Left colon (tissue), 2 donors: ENCODE results near the gene PPP1R11. TPM values are rescaled to one million over a fixed set of nuclear protein-coding genes. Genes with fewer than 3 reads are reported as not detected.
"Not testable (repeated sequence)": the region's sequence is repeated elsewhere in the genome, so short reads cannot be mapped to it uniquely, and the experiment has no call there.

Source experiments
- ATAC-seq: fragments of 200-7000 bp; cut with Tn5 transposase; one replicate; pipeline ENCODE4 v1.9.1; 2020; ENCODE audit warnings: mild to moderate bottlenecking, moderate library complexity
- DNase-seq, 2 donors: peaks; one replicate each; pipeline ENCODE4 v3.0.0-alpha.2; 2020
- intact Hi-C, 2 donors: fragments of 100-400 bp; cut with DNase I in 1 of 2; cut with micrococcal nuclease in 1 of 2; formaldehyde crosslinking; loops; one replicate each; pipeline versions ENCODE4 v1.11.2 to v1.14.0; 2022; cut with DNase I, micrococcal nuclease
- long read RNA-seq: library from polyadenylated mRNA; unstranded; transcript quantifications from one replicate; pipeline ENCODE4 v2.0.0, GENCODE V29; 2021
- total RNA-seq, 2 donors: library from RNA; stranded (reverse); fragmentation: NEBNext Ultra II Directional; extraction: Animal tissue kit (Norgen Biotek cat#: 25700); gene quantifications; one replicate each; pipeline ENCODE4 v1.2.1, GENCODE V29; 2021
- donor health status: DM: no; HTN: no; CAD: no.
- donor health status: DM: yes; HTN: yes; CAD: no.

PPP1R11 gene
- 10 to 100 TPM; 89.5 to 92.9 TPM for total RNA-seq
- long read RNA-seq, transcript PPP1R11-205 (3 exons, 1,731 nt), result major isoform, 90 of 99 reads
- long read RNA-seq, partial matches to known transcripts, result 6 of 99 reads
- long read RNA-seq, other reads (novel, unspliced or antisense), result 2 of 99 reads

DNA sequence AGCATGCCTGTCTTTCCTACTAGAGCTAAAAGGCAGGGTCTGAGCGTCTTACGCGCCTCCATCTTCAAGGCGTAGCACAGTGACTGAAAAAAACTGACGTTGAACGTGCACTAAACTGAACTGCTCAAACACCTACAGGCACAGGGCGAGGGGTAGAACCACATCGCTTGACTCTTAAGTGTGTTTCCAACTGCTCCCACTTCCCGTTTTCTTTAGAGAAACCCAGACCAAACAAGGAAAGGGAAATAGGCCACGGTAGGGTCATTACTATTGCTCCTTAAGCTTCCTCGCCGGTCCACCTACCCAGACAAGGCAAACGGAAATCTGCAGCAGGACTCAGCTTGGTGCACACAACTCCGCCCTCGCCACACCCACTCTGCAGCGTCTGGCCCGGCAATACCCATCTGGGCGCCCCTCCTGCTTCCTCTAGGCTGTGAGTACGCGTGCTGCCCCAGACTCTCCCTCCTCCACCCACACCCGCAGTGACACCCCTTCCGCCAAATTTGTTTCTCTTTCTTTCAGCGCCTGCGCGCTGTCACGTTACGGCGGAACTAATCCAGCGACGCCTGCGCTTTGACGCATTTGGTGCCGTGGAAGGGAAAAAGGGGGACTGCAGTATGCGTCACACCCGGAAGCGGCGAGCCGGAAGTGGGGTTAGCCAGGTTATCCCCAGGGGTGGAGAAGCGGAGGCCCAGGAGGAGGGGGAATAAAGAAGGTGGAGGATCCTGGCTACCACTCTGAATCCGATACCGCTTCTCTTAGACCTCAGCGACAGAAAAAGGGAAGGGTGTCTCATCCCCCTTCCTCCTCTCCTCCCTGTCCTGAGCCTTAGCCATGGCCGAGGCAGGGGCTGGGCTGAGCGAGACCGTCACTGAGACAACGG is at the start of gene PPP1R11:
TSS of gene PPP1R11 (plus strand) at position 622 of the 883 bp plus-strand sequence. CDS start at position 835, 213 bp downstream.
- intact Hi-C loops, result no loop called here
- ATAC-seq, result peak; percentile 94

DNA sequence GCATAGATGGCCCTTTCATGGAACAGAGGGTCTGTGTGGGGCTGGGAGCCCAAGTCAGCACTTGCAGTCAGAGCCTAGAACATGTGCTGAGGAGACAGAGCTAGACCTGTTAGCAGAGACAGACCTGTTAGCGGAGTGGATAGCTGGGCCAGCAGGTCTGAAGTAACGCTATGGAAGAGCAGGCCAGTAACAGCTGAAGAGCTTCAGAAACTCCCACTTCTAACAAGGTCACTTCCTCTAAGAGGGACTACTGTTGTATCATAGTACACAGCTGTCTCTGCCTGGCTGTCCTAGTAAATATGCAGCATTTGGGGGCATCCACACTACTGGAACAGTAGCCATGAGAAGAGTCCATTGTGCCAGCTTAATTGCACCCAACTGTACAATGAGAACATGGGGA is 47.2 kb upstream of the PPP1R11 start:
- no peak for DNase-seq
- no peak for ATAC-seq

More for the DNA sequence above, at the start of gene PPP1R11:
- peak; percentile 97 to 100 for DNase-seq

DNA sequence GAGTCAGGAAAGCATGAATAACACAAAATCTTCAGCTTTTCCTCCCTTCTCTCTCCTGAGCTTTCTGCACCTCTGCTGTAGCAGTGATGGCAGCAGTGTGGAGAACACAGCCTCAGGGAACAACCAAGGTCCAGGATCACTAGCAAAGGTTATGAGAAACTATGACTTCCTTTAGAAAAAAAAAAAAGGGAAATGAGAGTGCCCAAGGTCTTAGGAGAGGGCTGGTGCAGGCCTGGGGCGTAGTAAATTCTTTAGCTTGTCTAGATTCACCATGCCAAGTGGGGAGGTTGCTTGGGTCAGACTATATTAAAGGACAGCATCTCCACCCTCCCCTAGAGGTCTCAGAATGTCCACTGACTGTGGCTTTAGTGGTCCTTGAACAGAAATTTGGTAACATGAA is 46.4 kb upstream of the PPP1R11 start:
- intact Hi-C loops, result no loop called here
- ATAC-seq (no peak), DNase-seq (no peak)

More for the DNA sequence above, 47.2 kb upstream of the PPP1R11 start:
- intact Hi-C loops, result no loop called here

DNA sequence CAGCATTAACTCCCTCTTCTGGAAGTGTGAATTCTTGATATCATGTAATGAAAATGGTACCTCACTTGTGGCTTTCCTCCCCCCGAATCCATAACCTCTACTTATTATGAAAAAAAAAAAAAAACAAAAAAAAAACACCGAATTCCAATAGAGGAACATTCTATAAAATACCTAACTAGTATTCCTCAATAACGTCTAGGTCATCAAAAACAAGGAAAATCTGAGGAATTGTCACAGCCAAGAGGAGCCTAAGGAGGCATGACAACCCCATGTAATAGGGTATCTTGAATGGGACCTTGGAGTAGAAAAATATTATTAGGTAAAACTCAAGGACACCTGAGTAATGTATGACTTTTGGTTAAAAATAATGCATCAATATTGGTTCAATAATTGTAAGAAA is 44.8 kb upstream of the PPP1R11 start:
- DNase-seq (no peak), ATAC-seq (no peak)
- intact Hi-C loops, result no loop called here

DNA sequence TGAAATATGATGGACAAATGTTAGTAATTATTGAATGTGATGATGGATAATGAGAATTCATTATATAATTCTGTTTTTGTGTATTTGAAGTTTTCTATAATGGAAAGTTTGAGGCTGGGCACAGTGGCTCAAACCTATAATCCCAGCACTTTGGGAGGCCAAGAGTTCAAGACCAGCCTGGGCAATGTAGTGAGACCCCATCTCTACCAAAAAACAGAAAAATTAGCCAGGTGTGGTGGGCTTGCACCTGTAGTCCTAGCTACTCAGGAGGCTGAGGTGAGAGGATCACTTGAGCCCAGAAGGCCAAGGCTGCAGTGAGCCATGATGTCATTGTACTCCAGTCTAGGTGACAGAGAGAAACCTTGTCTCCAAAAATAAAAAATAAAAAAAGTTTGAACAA is 44.3 kb upstream of the PPP1R11 start:
- intact Hi-C loops, DNase-seq, ATAC-seq: not testable (repeated sequence)

GRCh38 chr6:30025186-30025585 is 41.8 kb upstream of the PPP1R11 start:
- peak; percentile 75 for ATAC-seq
- no peak for DNase-seq

GRCh38 chr6:30029588-30029987 is 37.4 kb upstream of the PPP1R11 start:
- intact Hi-C loops, result no loop called here
- ATAC-seq (no peak), DNase-seq (no peak)

More at GRCh38 chr6:30025186-30025585, 41.8 kb upstream of the PPP1R11 start:
- intact Hi-C loops, result no loop called here

DNA sequence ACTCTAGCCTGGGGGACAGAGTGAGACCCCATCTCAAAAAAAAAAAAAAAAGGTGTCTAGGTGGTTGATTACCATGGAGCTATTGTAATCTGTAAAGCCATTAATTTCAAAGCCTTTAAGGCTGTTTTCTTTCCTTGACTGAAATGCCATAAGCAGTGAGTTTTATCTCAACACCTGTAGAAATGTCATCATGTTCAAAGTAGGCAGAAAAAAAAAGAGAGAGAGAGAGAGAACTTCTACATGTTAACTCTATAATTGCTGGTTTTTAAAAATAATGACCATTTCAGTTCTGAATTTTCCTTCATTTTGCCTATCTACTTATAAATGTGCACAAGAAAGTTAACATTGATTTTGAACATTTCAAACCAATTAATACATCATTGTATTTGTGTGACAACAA is 35.6 kb upstream of the PPP1R11 start:
- DNase-seq, result no peak
- intact Hi-C loops, result no loop called here
- ATAC-seq, result no peak

DNA sequence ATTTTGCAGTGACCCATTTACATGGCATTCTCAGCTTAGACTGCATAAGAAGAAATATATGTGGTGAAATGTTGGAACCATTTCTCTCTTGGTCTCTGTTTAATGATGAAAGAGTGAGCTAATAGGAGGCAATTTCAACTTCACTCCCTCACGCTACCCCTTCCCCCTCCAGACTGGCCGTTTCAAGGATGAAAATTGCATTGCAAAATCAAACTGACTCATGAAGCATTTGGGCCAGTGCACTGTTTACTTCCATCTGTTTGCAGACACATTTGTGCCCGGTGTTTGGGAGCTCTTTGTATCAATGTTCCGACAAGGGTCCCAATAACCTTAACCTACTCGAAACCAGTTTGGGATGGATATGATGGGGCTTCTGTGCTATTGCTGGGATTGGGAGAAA is 33.6 kb upstream of the PPP1R11 start:
- DNase-seq, intact Hi-C loops, ATAC-seq: not testable (repeated sequence)

DNA sequence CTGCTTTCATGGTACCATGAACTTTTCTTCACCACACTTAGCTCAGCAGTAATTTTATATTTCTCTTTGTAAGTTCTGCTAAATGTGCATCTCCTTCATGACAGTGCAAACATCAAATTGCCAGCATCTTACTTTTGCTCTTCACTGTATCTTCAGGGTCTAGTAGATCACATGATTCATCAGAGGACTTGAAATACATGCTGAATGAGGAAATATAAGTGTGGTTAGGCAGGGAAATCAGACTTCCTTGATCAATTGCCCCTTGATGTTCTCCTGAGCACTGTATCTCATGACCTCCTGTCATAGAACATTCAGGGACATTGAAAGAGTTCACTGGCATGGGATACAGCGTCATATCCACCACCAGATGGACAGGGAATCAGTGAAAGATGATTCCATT is 31.2 kb upstream of the PPP1R11 start:
- DNase-seq (no peak), ATAC-seq (no peak)
- intact Hi-C loops, result no loop called here

DNA sequence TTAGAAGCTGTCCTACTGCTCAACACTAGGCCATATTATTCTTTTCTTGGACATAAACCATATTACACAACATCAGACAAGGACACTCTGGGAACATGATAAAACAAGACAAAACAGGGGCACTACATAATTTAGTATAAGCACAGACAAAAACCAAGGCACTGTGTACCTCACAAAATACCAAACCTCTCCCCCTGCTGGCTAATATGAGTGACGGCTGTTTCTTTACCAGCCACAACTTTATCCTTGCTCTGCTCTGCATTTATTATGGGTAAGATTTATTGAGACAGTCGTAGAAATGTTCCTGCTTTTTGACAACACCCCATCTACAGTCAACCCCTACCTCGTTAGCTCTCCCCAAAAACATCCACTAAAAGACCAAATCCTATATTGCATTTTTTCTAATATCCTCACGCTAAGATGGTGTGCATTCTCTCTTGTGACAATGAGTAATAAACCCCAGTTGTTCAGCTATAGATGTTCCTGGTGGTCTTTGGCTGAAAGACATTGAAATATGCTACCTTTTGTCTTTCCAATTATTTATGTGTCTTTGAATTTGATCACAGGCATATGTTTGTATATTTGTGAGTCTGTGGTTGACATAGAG is 29.7 kb upstream of the PPP1R11 start:
- ATAC-seq, result peak; percentile 60
- intact Hi-C loops, result no loop called here
- DNase-seq, result no peak

DNA sequence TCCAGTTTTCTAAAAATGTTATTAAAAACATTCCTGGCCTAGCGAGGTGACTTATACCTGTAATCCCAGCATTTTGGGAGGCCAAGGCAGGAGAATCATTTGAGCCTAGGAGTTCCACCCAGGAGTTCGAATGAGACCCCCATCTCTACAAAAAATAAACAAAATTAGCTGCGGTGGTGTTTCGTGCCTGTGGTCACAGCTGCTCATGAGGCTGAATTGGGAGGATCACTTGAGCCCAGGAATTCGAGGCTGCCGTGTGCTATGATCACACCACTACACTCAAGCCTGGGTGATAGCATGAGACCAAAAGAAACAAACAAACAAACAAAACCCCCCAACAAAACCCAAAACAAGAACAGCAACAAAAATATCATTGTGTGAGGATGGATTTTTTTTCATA is 25.8 kb upstream of the PPP1R11 start:
- intact Hi-C loops, result no loop called here

GRCh38 chr6:30041821-30042220 is 25.2 kb upstream of the PPP1R11 start:
- ATAC-seq, result no peak
- no peak for DNase-seq
- intact Hi-C loops, result no loop called here

More for the DNA sequence above, 25.8 kb upstream of the PPP1R11 start:
- ATAC-seq (no peak), DNase-seq (no peak)

- ATAC-seq (no peak), DNase-seq (no peak)
- intact Hi-C loops, result no loop called here
These were observed 24.5 kb upstream of the PPP1R11 start for GRCh38 chr6:30042476-30042875.

- DNase-seq, result no peak
- intact Hi-C loops, result no loop called here
- ATAC-seq, result no peak
These were observed 24.1 kb upstream of the PPP1R11 start for GRCh38 chr6:30042914-30043313.

- DNase-seq (no peak), ATAC-seq (no peak)
- intact Hi-C loops, result no loop called here
These were observed 23.3 kb upstream of the PPP1R11 start for GRCh38 chr6:30043744-30044143.

DNA sequence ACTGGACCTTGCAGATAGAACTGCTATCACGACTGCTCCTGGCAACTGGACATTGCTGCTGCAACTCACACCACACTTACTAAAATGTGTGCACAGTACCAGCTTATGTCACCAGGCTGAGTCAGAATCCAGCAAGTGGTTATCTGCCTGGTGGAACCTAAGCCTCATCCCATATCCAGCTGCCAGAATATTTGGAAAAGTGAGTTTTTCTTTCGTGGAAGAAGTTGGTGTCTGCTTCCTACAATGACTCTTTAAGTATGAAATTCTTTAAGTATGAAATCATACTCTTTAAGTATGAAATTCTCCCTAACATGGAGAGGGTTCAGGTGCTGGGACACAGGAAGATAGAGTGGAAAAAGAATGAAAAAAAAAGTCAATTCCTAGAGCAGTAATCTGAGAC is 22.4 kb upstream of the PPP1R11 start:
- DNase-seq (no peak), ATAC-seq (no peak)
- intact Hi-C loops, result no loop called here

- DNase-seq (no peak), ATAC-seq (no peak)
- intact Hi-C loops, result no loop called here
These were observed 19.8 kb upstream of the PPP1R11 start for GRCh38 chr6:30047220-30047619.

- DNase-seq (no peak), ATAC-seq (no peak)
- intact Hi-C loops, result no loop called here
These were observed 13.3 kb upstream of the PPP1R11 start for GRCh38 chr6:30053682-30054081.

- ATAC-seq (no peak), DNase-seq (no peak)
- intact Hi-C loops, result no loop called here
These were observed 11.5 kb upstream of the PPP1R11 start for GRCh38 chr6:30055513-30055912.
